Activated CD4-positive, alpha-beta T cell treated with anti-CD3 and anti-CD28 coated beads, Interleukin-2, amount 50 U/mL, for 24 hours (primary cell): ENCODE results near the gene TNPO3.

Experiments used
- DNase-seq, 2 donors: peaks; one replicate each; pipeline ENCODE4 v3.0.0-alpha.2; 2020; ENCODE audit warnings: low read depth in 1 of 2, low spot score in 1 of 2

TNPO3 gene

GRCh38 chr7:129054438-129055293 is at the start of gene TNPO3:
TSS of gene TNPO3 (minus strand) at chr7:129055111. CDS start at chr7:129054770, 341 bp downstream.
- peak; percentile 78 to 89 for DNase-seq

GRCh38 chr7:129103561-129104324 is 48.8 kb upstream of the TNPO3 start:
- no peak for DNase-seq

- DNase-seq, result no peak
These were observed 46.8 kb upstream of the TNPO3 start for GRCh38 chr7:129101746-129102145.

- no peak for DNase-seq
These were observed 45.9 kb upstream of the TNPO3 start for GRCh38 chr7:129100827-129101166.

- no peak for DNase-seq
These were observed 43.6 kb upstream of the TNPO3 start for GRCh38 chr7:129098409-129099084.

- no peak for DNase-seq
These were observed 40.3 kb upstream of the TNPO3 start for GRCh38 chr7:129095258-129095657.

- no peak for DNase-seq
These were observed 39.6 kb upstream of the TNPO3 start for GRCh38 chr7:129094501-129094900.

- no peak for DNase-seq
These were observed 39.1 kb upstream of the TNPO3 start for GRCh38 chr7:129093867-129094456.

- peak; percentile 84 to 89 for DNase-seq
These were observed 36.6 kb upstream of the TNPO3 start for GRCh38 chr7:129091484-129092002.

GRCh38 chr7:129090300-129090907 is 35.5 kb upstream of the TNPO3 start:
- no peak for DNase-seq

GRCh38 chr7:129089521-129090212 is 34.8 kb upstream of the TNPO3 start:
- no peak for DNase-seq

GRCh38 chr7:129084801-129085551 is 30.1 kb upstream of the TNPO3 start:
- no peak for DNase-seq

- DNase-seq, result no peak
These were observed 28.6 kb upstream of the TNPO3 start for GRCh38 chr7:129083525-129083924.

- no peak for DNase-seq
These were observed 23.5 kb upstream of the TNPO3 start for GRCh38 chr7:129078455-129078854.

- no peak for DNase-seq
These were observed 22.0 kb upstream of the TNPO3 start for GRCh38 chr7:129076886-129077285.

GRCh38 chr7:129074994-129075393 is 20.1 kb upstream of the TNPO3 start:
- no peak for DNase-seq

GRCh38 chr7:129074361-129074871 is 19.5 kb upstream of the TNPO3 start:
- DNase-seq, result no peak

GRCh38 chr7:129073738-129074137 is 18.8 kb upstream of the TNPO3 start:
- DNase-seq, result no peak

GRCh38 chr7:129073204-129073603 is 18.3 kb upstream of the TNPO3 start:
- no peak for DNase-seq
